ENCODE results near the gene BTRC. TPM values are rescaled to one million over a fixed set of nuclear protein-coding genes. Genes with fewer than 3 reads are reported as not detected.
A peak's percentile ranks its signal among the peaks of the same experiment; 100 is the strongest.
"Not testable (repeated sequence)": the region's sequence is repeated elsewhere in the genome, so short reads cannot be mapped to it uniquely, and the experiment has no call there.

BTRC gene
- total RNA-seq, 1 experiment from 2014 or later = 19.4 TPM

GRCh38 chr10:101329341-101330032 is 24.5 kb upstream of the BTRC start:
- peaks cover 39% of the 10 kb centered on the region for H3K27me3 Mint-ChIP-seq (ENCODE audit: insufficient read depth, unreplicated experiment)
- BruUV-seq (replicated peaks) = no TSS peak
- H3K4me3 Mint-ChIP-seq (ENCODE audit: unreplicated experiment) = no peak overlapping the region
- intact Hi-C loops (cut with micrococcal nuclease) = no loop called here
- H3K27ac Mint-ChIP-seq (ENCODE audit: low read depth, unreplicated experiment) = no peak overlapping the region
- ChIA-PET CTCF (interaction anchor here (0.9 kb wide), 1 partner anchor 241 kb away, joined by 3 read pairs; no protein-coding TSS in a partner anchor), POLR2A (no interaction called here)
- peaks cover 9% of the 10 kb centered on the region for H3K4me1 Mint-ChIP-seq (ENCODE audit: insufficient read depth, unreplicated experiment)
- no peaks in the 10 kb centered on the region for H3K9me3 Mint-ChIP-seq (ENCODE audit: unreplicated experiment)
- TF ChIP-seq, protein P1, sequence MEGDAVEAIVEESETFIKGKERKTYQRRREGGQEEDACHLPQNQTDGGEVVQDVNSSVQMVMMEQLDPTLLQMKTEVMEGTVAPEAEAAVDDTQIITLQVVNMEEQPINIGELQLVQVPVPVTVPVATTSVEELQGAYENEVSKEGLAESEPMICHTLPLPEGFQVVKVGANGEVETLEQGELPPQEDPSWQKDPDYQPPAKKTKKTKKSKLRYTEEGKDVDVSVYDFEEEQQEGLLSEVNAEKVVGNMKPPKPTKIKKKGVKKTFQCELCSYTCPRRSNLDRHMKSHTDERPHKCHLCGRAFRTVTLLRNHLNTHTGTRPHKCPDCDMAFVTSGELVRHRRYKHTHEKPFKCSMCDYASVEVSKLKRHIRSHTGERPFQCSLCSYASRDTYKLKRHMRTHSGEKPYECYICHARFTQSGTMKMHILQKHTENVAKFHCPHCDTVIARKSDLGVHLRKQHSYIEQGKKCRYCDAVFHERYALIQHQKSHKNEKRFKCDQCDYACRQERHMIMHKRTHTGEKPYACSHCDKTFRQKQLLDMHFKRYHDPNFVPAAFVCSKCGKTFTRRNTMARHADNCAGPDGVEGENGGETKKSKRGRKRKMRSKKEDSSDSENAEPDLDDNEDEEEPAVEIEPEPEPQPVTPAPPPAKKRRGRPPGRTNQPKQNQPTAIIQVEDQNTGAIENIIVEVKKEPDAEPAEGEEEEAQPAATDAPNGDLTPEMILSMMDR (IDR thresholded peaks at IDR 0.05; ENCODE audit: unreplicated experiment) = no peak
- DNase-seq (ENCODE audit: unreplicated experiment) = no peak
- no peaks in the 10 kb centered on the region for H3K36me3 Mint-ChIP-seq (ENCODE audit: insufficient read depth, unreplicated experiment)

GRCh38 chr10:101330231-101330630 is 23.7 kb upstream of the BTRC start:
- TF ChIP-seq, protein P1 (IDR thresholded peaks at IDR 0.05; ENCODE audit: unreplicated experiment) = no peak
- intact Hi-C loops (cut with micrococcal nuclease) = no loop called here
- Mint-ChIP-seq H3K36me3 (ENCODE audit: insufficient read depth, unreplicated experiment) (no peaks in the 10 kb centered on the region), H3K27me3 (ENCODE audit: insufficient read depth, unreplicated experiment) (peaks cover 31% of the 10 kb centered on the region), H3K4me3 (ENCODE audit: unreplicated experiment) (no peak overlapping the region), H3K27ac (ENCODE audit: low read depth, unreplicated experiment) (no peak overlapping the region), H3K4me1 (ENCODE audit: insufficient read depth, unreplicated experiment) (peaks cover 9% of the 10 kb centered on the region), H3K9me3 (ENCODE audit: unreplicated experiment) (no peaks in the 10 kb centered on the region)
- POLR2A ChIA-PET = interaction anchor here (1.0 kb wide), 1 partner anchor 9 kb away, joined by 4 read pairs; no protein-coding TSS in a partner anchor
- no TSS peak for BruUV-seq (replicated peaks)
- DNase-seq (ENCODE audit: unreplicated experiment) = no peak
- CTCF ChIA-PET = interaction anchor here (0.8 to 2.8 kb wide), 4 partner anchors 21 to 116 kb away, joined by 4 to 16 read pairs (median 6); no protein-coding TSS in a partner anchor

DNA sequence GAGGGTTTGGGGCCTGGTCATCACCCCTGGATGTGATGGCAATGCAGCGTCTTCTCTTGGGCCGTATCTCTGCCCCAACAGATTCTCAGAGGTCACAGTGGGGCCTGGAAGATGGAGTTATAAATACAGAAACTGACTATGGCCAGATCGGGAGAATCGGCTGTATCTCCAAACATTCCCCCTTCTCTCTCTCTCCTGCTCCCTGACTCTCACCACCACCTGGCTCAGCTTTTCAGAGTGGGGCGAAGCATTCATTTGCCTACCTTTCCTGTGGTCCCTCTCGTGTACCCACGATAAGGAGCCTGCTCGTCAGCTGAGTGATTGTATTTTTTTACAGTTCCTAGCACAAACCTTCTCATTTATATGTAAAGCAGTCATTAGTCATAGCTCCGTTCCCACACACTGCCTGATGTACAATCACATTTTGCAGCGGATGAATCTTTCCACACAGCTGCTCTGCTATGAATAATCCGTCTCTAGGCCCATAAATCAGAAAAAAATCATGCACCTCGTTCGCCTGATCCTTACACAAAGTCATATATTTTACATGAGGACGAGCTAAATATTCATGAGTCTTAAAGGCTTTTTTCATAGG is 23.2 kb upstream of the BTRC start:
- peaks cover 26% of the 10 kb centered on the region for H3K27me3 Mint-ChIP-seq (ENCODE audit: insufficient read depth, unreplicated experiment)
- CTCF ChIA-PET = interaction anchor here (0.6 to 2.8 kb wide), 7 partner anchors 22 to 159 kb away, joined by 3 to 16 read pairs (median 4); no protein-coding TSS in a partner anchor
- DNase-seq (ENCODE audit: unreplicated experiment) = peak; percentile 37

DNA sequence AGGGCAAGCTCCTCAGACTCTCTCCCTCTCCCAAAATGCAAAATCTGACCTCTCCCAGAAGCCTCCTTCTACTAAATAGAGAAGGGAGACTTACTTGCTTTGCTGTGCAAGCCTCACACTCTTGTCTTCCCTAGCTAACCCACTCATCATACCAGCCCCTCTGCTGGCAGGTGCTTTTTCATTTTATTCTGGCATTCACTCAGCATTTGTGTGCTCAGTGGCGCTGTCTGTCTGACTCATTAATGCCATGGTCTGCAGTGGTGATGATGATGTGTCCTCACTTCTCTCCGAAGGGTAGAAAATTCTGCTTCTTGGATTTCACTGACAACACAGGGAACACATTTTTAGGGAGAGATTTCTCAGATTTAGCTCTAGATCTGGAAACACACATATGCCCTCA is 22.0 kb upstream of the BTRC start:
- no peak overlapping the region for H3K27ac Mint-ChIP-seq (ENCODE audit: low read depth, unreplicated experiment)
- H3K4me1 Mint-ChIP-seq (ENCODE audit: insufficient read depth, unreplicated experiment) = peaks cover 9% of the 10 kb centered on the region
- POLR2A ChIA-PET = interaction anchor here (0.7 to 1.2 kb wide), 3 partner anchors 10 to 253 kb away, joined by 3 to 4 read pairs (median 4); no protein-coding TSS in a partner anchor
- no peak overlapping the region for H3K4me3 Mint-ChIP-seq (ENCODE audit: unreplicated experiment)
- CTCF ChIA-PET = interaction anchor here (1.1 to 2.8 kb wide), 4 partner anchors 34 to 118 kb away, joined by 3 to 16 read pairs (median 5); no protein-coding TSS in a partner anchor
- no peaks in the 10 kb centered on the region for H3K36me3 Mint-ChIP-seq (ENCODE audit: insufficient read depth, unreplicated experiment)
- peaks cover 17% of the 10 kb centered on the region for H3K27me3 Mint-ChIP-seq (ENCODE audit: insufficient read depth, unreplicated experiment)
- intact Hi-C loops (cut with micrococcal nuclease) = no loop called here
- TF ChIP-seq, protein P1 (IDR thresholded peaks at IDR 0.05; ENCODE audit: unreplicated experiment) = no peak
- no peaks in the 10 kb centered on the region for H3K9me3 Mint-ChIP-seq (ENCODE audit: unreplicated experiment)
- no peak for DNase-seq (ENCODE audit: unreplicated experiment)
- BruUV-seq (replicated peaks) = no TSS peak

More for the DNA sequence above, 23.2 kb upstream of the BTRC start:
- BruUV-seq (replicated peaks) = no TSS peak
- TF ChIP-seq, protein P1 (IDR thresholded peaks at IDR 0.05; ENCODE audit: unreplicated experiment) = no peak
- Mint-ChIP-seq H3K27ac (ENCODE audit: low read depth, unreplicated experiment) (no peak overlapping the region), H3K4me1 (ENCODE audit: insufficient read depth, unreplicated experiment) (peaks cover 9% of the 10 kb centered on the region), H3K4me3 (ENCODE audit: unreplicated experiment) (no peak overlapping the region), H3K9me3 (ENCODE audit: unreplicated experiment) (no peaks in the 10 kb centered on the region), H3K36me3 (ENCODE audit: insufficient read depth, unreplicated experiment) (no peaks in the 10 kb centered on the region)
- POLR2A ChIA-PET = interaction anchor here (0.6 to 1.2 kb wide), 5 partner anchors 9 to 218 kb away, joined by 3 to 4 read pairs (median 3); no protein-coding TSS in a partner anchor
- intact Hi-C loops (cut with micrococcal nuclease) = no loop called here

DNA sequence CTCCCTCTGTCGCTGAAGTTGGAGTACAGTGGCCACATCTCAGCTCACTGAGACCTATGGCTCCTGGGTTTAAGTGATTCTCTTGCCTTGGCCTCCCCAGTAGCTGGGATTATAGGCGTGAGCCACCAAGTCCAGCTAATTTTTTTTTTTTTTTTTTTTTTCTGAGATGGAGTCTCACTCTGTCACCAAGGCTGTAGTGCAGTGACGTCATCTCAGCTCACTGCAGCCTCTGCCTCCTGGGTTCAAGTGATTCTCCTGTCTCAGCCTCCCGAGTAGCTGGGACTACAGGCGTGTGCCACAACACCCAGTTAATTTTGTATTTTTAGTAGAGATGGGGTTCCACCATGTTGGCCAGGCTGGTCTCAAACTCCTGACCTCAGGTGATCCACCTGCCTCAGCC is 19.7 kb upstream of the BTRC start:
- peaks cover 17% of the 10 kb centered on the region for H3K27me3 Mint-ChIP-seq (ENCODE audit: insufficient read depth, unreplicated experiment)
- H3K9me3 Mint-ChIP-seq (ENCODE audit: unreplicated experiment); DNase-seq (ENCODE audit: unreplicated experiment); POLR2A ChIA-PET; H3K27ac Mint-ChIP-seq (ENCODE audit: low read depth, unreplicated experiment); H3K4me3 Mint-ChIP-seq (ENCODE audit: unreplicated experiment); H3K4me1 Mint-ChIP-seq (ENCODE audit: insufficient read depth, unreplicated experiment); intact Hi-C loops (cut with micrococcal nuclease); H3K36me3 Mint-ChIP-seq (ENCODE audit: insufficient read depth, unreplicated experiment); BruUV-seq (replicated peaks): not testable (repeated sequence)
- CTCF ChIA-PET = interaction anchor here (0.6 to 0.7 kb wide), 7 partner anchors 36 to 834 kb away, joined by 3 to 6 read pairs (median 3); no protein-coding TSS in a partner anchor
